MG63 (cell line): ENCODE results near the gene NPAS1. TPM values are rescaled to one million over a fixed set of nuclear protein-coding genes. Genes with fewer than 3 reads are reported as not detected.
"Not testable (repeated sequence)": the region's sequence is repeated elsewhere in the genome, so short reads cannot be mapped to it uniquely, and the experiment has no call there.

ENCODE experiments used
- DNase-seq: peaks from one replicate; pipeline ENCODE4 v3.0.0-alpha.2; 2020
- H3K27me3 ChIP-seq: fragments of 250-450 bp; sonication (Bioruptor Pico); 2 replicates; pipeline ENCODE4 v1.5.1; 2020; ENCODE audit warnings: mild to moderate bottlenecking, moderate library complexity
- H3K36me3 ChIP-seq: fragments of 250-450 bp; sonication (Bioruptor Pico); 2 replicates; pipeline ENCODE4 v1.5.1; 2020; ENCODE audit warnings: mild to moderate bottlenecking, moderate library complexity
- H3K4me3 ChIP-seq: fragments of 250-450 bp; sonication (Bioruptor Pico); 2 replicates; pipeline ENCODE4 v1.5.1; 2020; ENCODE audit warnings: mild to moderate bottlenecking, moderate library complexity
- H3K9me3 ChIP-seq: fragments of 250-450 bp; sonication (Bioruptor Pico); 2 replicates; pipeline ENCODE4 v1.5.1; 2020; ENCODE audit warnings: mild to moderate bottlenecking, moderate library complexity
- total RNA-seq: library from RNA; depleted of rRNA; stranded (reverse); fragments of >200 nt; shearing (Covaris generic); gene quantifications from 2 replicates; pipeline ENCODE4 v1.2.3, GENCODE V29; 2014; ENCODE audit warnings: low replicate concordance

Gene NPAS1
- total RNA-seq, 1 experiment from 2014 or later, result 0.33 TPM

DNA sequence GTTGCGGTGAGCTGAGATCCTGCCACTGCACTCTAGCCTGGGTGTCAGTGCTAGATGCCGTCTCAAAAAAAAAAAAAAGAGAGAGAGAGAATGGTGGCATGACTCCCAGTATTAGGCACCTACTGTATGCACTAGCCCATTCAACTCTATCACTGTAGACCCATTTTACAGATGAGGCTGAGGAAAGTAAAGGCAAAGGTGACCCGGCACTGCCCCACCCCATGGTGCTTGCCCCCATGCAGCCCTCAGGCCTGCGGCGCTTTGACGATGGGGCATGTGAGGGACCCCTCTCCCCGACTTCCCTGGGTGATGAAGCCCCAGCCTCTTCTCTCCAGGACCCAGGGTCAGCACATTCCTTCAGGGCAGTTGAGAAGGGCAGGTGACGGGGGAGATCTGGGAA, 7.3 kb downstream of the NPAS1 start:
- DNase-seq, result no peak

DNA sequence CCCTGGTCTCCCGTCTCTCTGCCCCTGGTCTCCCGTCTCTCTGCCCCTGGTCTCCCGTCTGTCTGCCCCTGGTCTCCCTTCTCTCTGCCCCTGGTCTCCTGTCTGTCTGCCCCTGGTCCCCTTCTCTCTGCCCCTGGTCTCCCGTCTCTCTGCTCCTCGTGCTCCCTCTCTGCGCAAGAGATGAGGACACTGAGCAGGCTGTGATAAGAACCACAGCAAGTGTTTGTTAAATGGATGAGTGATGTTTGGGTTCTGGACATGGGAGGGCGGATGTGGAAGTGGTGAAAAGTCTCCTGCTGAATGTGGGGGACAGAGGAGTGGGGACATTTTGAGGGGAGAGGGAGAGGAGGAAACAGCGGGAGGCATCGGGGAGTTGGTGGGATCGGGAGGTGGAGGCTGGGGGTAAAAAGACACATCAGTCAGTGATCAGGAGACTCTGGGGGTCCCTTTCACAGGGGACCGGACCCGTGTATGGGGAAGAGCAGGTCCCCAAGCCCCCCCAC, 8.0 kb downstream of the NPAS1 start:
- no peak for DNase-seq
- Histone ChIP-seq H3K4me3 (no peak overlapping the region), H3K9me3 (no peaks in the 10 kb centered on the region), H3K27me3 (peaks cover 31% of the 10 kb centered on the region), H3K36me3 (no peaks in the 10 kb centered on the region)

More for the DNA sequence above, 7.3 kb downstream of the NPAS1 start:
- Histone ChIP-seq H3K27me3 (peaks cover 38% of the 10 kb centered on the region), H3K9me3 (no peaks in the 10 kb centered on the region), H3K36me3 (no peaks in the 10 kb centered on the region), H3K4me3 (no peak overlapping the region)

DNA sequence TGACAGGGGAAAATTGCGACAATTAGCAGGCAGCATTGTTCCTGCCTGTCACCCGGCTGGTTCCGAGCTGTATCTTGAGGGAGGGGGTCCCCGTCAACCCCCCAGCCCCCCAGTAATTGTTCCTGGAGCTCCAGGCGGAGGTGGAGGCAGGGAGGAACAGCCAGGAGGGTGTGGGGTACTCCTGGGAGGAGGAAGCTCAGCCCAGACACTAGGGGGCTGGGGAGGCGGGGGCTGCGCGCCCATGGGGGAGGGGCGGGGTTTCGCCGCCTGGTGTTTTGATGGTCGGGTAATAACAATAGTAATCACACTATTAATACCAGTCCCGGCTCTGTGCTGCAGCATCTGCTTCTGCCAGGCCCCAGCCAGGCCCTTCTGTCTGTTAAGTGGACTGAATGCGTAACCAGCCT, 8.6 kb downstream of the NPAS1 start:
- H3K4me3 ChIP-seq, result no peak overlapping the region
- H3K9me3 ChIP-seq, result no peaks in the 10 kb centered on the region
- H3K27me3 ChIP-seq, result peaks cover 25% of the 10 kb centered on the region

DNA sequence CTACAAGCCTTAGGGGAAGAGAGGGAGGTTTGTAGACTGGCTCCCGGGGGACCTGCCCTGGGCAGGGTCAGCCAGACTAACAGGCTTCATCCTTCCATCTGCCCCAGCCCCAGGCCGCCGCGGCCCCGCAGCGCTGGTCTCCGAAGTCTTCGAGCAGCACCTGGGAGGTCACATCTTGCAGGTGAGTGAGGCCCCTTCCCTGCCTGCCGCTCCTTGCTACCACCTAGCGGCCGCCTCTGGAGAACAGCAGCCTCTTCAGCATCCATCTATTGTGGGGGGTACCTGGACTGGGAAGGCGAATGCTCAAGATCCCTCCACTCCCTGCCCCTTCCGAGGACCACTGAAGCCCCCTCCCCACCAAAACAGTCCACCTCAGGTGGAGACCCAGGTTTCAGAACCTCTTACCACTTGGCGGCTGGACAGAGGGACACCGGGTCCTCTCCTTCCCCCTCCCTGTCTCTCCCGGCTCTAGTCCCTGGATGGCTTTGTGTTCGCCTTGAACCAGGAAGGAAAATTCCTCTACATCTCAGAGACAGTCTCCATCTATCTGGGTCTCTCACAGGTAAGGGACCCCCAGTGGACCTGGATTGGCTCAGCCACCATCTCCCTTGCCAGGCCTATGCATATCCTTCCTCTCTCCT, 12.7 kb downstream of the NPAS1 start:
- Histone ChIP-seq H3K27me3 (peaks cover 6% of the 10 kb centered on the region), H3K9me3 (no peaks in the 10 kb centered on the region), H3K36me3 (no peaks in the 10 kb centered on the region), H3K4me3 (no peak overlapping the region)
- DNase-seq, result peak; percentile 35

More for the DNA sequence above, 8.6 kb downstream of the NPAS1 start:
- no peak for DNase-seq
- no peaks in the 10 kb centered on the region for H3K36me3 ChIP-seq

DNA sequence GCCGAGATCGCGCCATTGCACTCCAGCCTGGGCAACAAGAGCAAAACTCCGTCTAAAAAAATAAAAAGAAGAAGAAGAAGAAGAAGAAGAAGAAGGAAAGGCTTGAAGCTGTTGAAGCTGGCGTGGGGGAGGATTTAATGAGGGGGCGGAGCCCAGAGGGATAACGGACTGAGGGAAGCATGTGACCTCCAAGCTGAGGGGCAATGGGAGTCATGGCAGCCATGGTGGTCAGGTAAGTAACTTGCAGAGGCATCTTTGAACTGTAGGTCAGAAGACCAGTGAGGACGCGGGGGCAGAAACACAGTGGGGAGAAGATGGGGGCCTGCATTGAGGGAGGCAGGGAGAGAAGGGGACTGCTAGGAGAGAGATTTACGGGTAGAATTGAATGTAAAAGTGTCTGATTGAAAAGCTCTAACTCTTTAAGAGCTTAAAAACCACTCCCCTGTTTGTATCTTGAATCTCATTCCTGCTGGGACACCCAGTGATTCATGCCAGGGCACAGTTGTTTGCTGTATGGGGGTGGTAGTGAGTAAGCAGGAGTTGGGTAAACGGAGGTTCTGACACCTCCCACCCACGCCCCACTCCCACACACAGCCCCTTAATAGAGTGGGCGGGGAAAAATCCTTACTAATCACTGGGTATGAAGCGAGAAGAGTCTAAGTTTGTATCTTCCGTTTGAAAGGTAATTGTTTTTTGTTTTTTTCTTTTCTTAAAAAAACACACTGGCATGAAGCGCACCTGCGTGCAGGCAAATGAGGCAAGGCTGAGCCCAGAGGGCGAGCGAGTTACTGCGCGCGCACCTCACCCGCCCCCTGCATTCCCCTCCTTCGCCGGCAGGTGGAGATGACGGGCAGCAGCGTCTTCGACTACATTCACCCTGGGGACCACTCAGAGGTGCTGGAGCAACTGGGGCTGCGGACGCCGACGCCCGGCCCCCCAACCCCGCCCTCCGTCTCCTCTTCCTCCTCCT, 15.8 kb downstream of the NPAS1 start:
- Histone ChIP-seq H3K4me3 (peak overlapping the region; percentile 50), H3K9me3 (no peaks in the 10 kb centered on the region), H3K36me3 (no peaks in the 10 kb centered on the region), H3K27me3 (no peaks in the 10 kb centered on the region)
- DNase-seq, result peak; percentile 87

DNA sequence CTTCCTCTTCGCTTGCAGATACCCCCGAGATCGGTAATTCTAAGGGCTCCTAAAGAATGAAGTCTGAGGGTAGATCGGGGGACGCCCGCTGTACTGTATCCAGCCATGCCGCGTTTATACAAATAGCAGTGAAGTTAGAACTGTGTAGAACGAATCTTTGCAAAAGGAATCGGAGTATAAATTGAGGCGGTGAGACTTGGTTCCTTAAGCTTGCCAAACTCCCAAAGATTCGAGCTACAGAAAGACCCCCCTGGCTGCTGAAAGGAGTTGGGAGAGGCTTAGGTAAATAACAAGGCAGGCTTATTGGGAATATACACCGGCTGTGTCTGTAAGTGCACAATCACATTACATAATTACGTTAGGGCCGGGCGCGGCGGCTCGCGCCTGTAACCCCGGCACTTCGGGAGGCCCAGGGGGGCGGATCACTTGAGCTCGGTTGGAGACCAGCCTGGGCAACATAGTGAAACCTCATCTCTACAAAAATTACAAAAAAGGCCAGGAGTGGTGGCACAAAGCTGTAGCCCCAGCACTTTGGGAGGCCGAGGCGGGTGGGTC, 16.5 kb downstream of the NPAS1 start:
- peak overlapping the region; percentile 50 for H3K4me3 ChIP-seq
- no peak for DNase-seq
- no peaks in the 10 kb centered on the region for H3K9me3 ChIP-seq
- no peaks in the 10 kb centered on the region for H3K27me3 ChIP-seq
- no peaks in the 10 kb centered on the region for H3K36me3 ChIP-seq

DNA sequence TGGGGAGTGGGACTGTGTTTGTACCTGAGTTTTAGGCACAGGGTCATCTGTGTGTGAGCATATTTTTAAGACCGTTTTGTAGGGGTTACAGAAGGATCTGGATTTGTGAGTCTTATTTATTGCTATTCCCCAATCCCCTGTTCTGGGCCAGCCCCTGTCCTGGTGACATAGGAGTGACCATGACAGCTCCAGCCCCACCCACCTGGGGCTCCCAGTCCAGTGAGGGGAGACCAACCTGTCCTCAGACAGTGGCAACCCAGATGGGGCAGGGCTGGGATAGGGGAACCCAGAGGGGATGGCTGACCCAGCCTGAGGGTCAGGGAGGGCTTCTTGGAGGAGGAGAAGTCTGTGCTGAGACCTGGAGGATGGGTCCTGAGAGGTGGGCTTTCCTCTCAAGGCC, 18.1 kb downstream of the NPAS1 start:
- Histone ChIP-seq H3K36me3 (no peaks in the 10 kb centered on the region; the same call in 1 of the 2 replicates), H3K9me3 (no peaks in the 10 kb centered on the region), H3K27me3 (no peaks in the 10 kb centered on the region), H3K4me3 (no peak overlapping the region)
- no peak for DNase-seq

DNA sequence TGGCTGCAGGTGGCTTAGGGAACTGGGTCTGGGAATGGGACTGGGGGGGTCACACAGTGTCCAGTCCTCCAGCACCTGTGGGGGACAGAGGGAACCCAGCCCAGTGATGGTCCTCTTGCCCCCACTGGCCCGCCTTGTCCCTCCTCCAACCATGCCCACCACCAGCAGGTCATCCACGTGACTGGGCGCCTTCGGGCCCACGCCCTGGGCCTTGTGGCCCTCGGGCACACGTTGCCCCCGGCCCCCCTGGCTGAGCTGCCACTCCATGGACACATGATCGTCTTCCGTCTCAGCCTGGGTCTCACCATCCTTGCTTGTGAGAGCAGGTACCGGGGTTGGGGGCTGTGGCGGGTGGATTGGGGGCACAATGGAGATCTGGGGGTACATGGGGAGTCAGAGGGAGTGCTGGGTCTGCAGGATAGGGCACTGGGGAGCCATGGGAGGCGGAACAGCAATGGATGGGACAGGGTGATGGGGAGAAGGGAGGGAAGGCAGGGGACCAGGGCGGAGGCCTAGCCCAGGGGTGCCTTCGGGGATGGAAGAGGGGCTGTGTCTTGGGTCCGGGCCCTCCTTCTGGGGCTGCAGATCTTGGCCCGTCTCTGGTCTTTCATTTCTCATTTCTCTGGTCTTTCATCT, 19.7 kb downstream of the NPAS1 start:
- H3K9me3 ChIP-seq, result no peaks in the 10 kb centered on the region
- no peaks in the 10 kb centered on the region for H3K27me3 ChIP-seq
- H3K36me3 ChIP-seq, result no peaks in the 10 kb centered on the region; the same call in 1 of the 2 replicates
- no peak for DNase-seq
- H3K4me3 ChIP-seq, result no peak overlapping the region

DNA sequence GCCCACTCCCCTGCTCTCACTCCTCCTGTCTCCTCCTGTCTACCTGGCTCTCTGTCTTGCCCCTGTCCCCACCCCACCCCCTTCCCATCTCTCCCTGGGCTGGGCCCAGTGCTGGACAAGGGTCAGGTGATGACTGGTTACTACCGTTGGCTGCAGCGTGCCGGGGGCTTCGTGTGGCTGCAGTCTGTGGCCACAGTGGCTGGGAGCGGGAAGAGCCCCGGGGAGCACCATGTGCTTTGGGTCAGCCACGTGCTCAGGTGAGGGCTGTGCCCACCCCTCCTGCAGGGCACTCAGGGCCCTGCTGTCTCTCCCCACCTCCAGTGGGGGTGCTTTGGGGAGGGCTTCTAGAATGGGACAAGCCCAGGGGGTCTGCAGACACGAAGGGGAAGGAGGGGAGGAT, 21.2 kb downstream of the NPAS1 start:
- H3K9me3 ChIP-seq, result no peaks in the 10 kb centered on the region
- H3K27me3 ChIP-seq, result no peaks in the 10 kb centered on the region
- H3K36me3 ChIP-seq, result no peaks in the 10 kb centered on the region; the same call in 1 of the 2 replicates
- DNase-seq, result no peak
- no peak overlapping the region for H3K4me3 ChIP-seq

DNA sequence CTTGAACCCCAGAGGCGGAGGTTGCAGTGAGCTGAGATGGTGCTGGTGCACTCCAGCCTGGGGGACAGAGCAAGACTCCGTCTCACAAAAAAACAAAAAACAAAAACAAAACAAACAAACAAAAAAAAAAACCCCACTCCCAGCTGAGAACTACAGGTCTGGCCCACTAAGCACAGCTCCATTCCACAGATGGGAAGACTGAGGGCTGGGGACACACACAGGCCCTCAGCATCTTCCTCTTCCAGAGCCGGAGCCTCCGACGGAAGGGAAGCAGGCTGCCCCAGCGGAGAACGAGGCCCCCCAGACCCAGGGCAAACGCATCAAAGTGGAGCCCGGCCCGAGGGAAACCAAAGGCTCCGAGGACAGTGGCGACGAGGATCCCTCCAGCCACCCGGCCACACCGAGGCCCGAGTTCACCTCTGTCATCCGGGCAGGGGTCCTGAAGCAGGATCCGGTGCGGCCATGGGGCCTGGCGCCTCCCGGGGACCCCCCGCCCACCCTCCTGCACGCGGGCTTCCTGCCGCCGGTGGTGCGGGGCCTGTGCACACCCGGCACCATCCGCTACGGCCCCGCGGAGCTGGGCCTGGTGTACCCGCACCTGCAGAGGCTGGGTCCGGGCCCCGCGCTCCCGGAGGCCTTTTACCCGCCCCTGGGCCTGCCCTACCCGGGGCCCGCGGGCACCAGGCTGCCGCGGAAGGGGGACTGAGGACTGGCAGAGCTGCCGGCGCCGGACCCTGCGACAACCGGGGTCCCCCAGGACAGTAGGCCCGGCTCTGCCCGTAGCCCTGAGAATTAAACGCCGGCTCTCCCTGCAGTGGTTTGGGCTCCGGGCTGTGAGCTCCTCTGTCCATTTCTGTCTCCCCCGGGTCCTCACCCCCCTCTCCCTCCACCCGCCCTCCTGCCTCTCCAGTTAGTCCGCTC, 25.6 kb downstream of the NPAS1 start:
- H3K9me3 ChIP-seq, result no peaks in the 10 kb centered on the region
- no peak for DNase-seq
- H3K36me3 ChIP-seq, result no peaks in the 10 kb centered on the region; the same call in 1 of the 2 replicates
- no peak overlapping the region for H3K4me3 ChIP-seq
- no peaks in the 10 kb centered on the region for H3K27me3 ChIP-seq

DNA sequence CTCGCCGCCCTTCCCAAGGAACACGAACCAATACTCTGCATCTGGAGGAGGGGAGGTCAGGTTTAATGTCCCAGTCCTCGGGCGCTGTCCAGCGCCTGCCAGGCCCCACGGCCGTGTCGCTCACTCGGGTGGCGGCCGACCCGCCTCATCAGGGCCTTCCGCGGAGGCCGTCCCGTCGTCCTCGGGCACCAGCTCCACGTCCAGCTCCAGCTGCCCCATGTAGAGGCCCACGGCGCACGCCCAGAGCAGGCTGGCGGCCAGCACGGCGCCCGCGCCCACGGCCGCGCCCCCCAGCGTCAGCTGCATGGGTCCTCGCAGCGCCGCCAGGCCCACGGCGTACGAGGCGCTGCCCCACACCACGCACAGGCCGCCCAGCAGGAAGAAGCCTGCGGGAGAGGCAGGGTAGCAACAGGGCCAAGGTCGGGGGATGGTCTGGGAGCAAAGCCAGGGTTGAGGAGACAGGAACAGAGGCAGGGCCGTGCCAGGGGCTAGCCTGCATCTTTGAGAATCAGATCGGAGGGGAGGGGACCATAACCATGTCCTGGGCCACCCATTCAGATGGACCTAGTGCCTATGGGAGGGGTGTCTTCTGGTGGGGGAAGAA, 26.3 kb downstream of the NPAS1 start:
- Histone ChIP-seq H3K36me3 (no peaks in the 10 kb centered on the region; the same call in 1 of the 2 replicates), H3K4me3 (no peak overlapping the region), H3K27me3 (no peaks in the 10 kb centered on the region), H3K9me3 (no peaks in the 10 kb centered on the region)
- no peak for DNase-seq

DNA sequence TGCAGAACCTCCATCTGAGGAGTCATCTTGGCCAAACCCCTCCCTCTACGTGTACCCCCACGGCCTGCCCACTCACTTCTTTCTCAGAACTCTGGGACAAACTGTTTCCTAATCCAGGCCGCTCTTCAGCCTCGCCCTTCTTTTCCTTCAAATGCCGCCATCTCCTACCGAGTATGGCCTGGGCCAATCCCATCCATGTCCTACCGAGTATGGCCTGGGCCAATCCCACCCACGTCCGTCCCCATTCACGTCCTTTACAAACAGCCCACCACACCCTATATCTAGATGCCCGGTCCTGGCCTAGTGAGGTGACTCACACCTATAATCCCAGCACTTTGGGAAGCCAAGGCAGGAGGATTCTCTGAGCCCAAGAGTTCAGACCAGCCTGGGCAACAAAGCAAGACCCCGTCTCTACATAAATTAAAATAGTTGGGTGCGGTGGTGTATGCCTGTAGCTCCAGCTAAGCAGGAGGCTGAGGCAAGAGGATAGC, 27.7 kb downstream of the NPAS1 start:
- Histone ChIP-seq H3K4me3 (peak overlapping the region; percentile 71), H3K27me3 (no peaks in the 10 kb centered on the region), H3K9me3 (no peaks in the 10 kb centered on the region), H3K36me3 (no peaks in the 10 kb centered on the region; the same call in 1 of the 2 replicates)
- no peak for DNase-seq

DNA sequence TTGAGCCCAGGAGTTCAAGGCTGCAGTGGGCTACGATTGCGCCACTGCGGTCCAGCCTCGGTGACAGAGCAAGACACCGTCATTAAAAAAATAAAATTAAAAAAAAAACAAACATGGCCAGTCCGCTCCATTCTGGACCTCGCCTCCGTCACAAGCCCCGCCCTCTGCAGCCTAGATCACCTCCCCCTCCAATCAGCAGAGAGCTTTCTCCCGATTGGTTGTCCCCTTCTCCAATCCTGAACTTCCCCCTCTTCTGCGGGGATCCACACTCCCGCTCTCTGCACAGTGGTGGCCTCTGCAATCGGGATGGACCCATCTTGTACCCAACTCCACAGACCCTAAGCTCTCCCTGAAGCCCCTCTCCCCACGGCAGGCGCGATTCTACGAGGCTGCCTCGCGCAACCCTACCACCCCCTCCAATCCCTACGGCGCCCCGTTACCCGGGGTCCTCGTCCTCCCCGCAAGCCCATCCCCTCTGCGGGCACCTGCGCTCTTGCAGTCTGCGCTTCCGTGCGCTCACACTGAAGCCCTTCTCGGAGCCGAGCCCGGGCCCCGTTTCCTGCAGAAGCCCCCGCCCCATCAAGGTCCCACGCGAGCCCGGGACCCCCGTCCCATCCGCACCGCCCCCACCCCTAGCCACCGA, 28.2 kb downstream of the NPAS1 start:
- DNase-seq, result peak; percentile 80
- H3K9me3 ChIP-seq, result no peaks in the 10 kb centered on the region
- peak overlapping the region; percentile 71 for H3K4me3 ChIP-seq
- no peaks in the 10 kb centered on the region; the same call in 1 of the 2 replicates for H3K36me3 ChIP-seq
- no peaks in the 10 kb centered on the region for H3K27me3 ChIP-seq

DNA sequence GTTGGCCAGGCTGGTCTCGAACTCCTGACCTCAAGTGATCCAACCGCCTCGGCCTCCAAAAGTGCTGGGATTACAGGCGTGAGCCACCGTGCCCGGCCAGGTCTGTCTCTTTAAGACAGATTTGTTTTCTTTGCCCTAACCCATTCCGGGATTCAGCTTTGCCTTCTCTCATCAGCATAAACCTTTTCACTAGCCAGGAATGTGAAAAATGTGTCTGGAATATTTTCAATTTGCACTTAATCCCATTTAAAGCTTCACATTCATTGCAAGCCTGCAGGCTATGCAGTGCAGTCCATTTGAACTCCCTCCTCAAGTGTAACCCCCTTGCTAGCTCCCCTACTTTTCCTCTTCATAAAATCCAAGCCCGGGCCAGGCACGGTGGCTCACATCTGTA, 29.7 kb downstream of the NPAS1 start:
- Histone ChIP-seq H3K4me3 (peak overlapping the region; percentile 71), H3K9me3 (no peaks in the 10 kb centered on the region), H3K27me3 (no peaks in the 10 kb centered on the region), H3K36me3 (no peaks in the 10 kb centered on the region)
- peak; percentile 53 for DNase-seq

DNA sequence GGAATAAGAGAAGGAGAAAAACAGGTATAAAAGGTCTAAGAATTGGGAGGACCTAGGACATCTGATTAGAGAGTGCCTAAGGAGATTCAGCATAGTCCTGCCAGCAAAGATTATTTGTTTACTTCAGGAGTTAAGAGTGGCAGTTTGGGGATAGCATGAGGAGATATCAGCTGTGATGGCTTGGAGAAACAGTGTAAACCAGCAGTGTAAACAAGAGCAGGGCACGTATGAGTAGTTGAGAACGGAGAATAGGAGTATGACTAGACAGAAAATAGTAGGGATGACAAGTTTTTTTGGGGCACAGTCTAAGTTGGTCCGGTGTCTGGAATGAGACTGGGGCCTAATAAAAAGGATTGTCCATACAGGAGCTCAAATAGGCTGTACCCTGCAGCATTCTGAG, 30.9 kb downstream of the NPAS1 start:
- not testable (repeated sequence) for H3K27me3 ChIP-seq, DNase-seq, H3K9me3 ChIP-seq, H3K36me3 ChIP-seq, H3K4me3 ChIP-seq
